OCI-LY1 (cell line): ENCODE results near the gene PADI6.

ENCODE experiments used
- H2AFZ ChIP-seq: fragments of 200-600 bp; sonication (generic), shearing (Covaris generic); 2 replicates; pipeline ENCODE4 v1.6.0; 2014; ENCODE audit warnings: antibody characterized with exemption, mild to moderate bottlenecking, low read length
- H3F3A ChIP-seq: fragments of 200-600 bp; sonication (generic), shearing (Covaris generic); 2 replicates; pipeline ENCODE4 v1.6.0; 2014; ENCODE audit warnings: mild to moderate bottlenecking, antibody characterized with exemption, low read length, moderate library complexity; ENCODE audit not compliant: insufficient read depth
- H3K27ac ChIP-seq: fragments of 200-600 bp; sonication (generic); 2 replicates; pipeline ENCODE4 v1.5.1; 2014; ENCODE audit warnings: low read length, mixed run types, mild to moderate bottlenecking, low read depth; ENCODE audit not compliant: poor library complexity, severe bottlenecking
- H3K27me3 ChIP-seq: fragments of 200-600 bp; sonication (generic); 2 replicates; pipeline ENCODE4 v1.6.0; 2014; ENCODE audit warnings: antibody characterized with exemption, mild to moderate bottlenecking, low read length, moderate library complexity; ENCODE audit not compliant: insufficient read depth
- H3K36me3 ChIP-seq: fragments of 200-600 bp; sonication (generic); 2 replicates; pipeline ENCODE4 v1.6.1; 2014; ENCODE audit warnings: mild to moderate bottlenecking, antibody characterized with exemption, low read length, moderate library complexity, mixed read lengths; ENCODE audit not compliant: insufficient read depth
- H3K4me1 ChIP-seq: fragments of 200-600 bp; sonication (generic); 2 replicates; pipeline ENCODE4 v1.5.1; 2014; ENCODE audit warnings: mild to moderate bottlenecking, low read length, moderate library complexity; ENCODE audit not compliant: insufficient read depth, severe bottlenecking
- H3K4me2 ChIP-seq: fragments of 200-600 bp; sonication (generic), shearing (Covaris generic); 2 replicates; pipeline ENCODE4 v1.6.1; 2014; ENCODE audit warnings: low read length
- H3K4me3 ChIP-seq: fragments of 200-600 bp; sonication (generic); 2 replicates; pipeline ENCODE4 v1.5.1; 2014; ENCODE audit warnings: low read length, low read depth, mild to moderate bottlenecking, mixed read lengths; ENCODE audit not compliant: poor library complexity, severe bottlenecking
- H3K79me2 ChIP-seq: fragments of 200-600 bp; shearing (Covaris generic); 2 replicates; pipeline ENCODE4 v1.6.1; 2016; ENCODE audit warnings: mixed run types, low read length, mixed read lengths; ENCODE audit not compliant: insufficient read depth
- H3K9ac ChIP-seq: fragments of 200-600 bp; sonication (generic), shearing (Covaris generic); 2 replicates; pipeline ENCODE4 v1.6.1; 2014; ENCODE audit warnings: mild to moderate bottlenecking, low read length, mixed read lengths
- H3K9me2 ChIP-seq: fragments of 200-600 bp; sonication (generic), shearing (Covaris generic); 2 replicates; pipeline ENCODE4 v1.6.1; 2014; ENCODE audit warnings: low read depth, mild to moderate bottlenecking, low read length, mixed read lengths
- H3K9me3 ChIP-seq: fragments of 200-600 bp; shearing (Covaris generic); 2 replicates; pipeline ENCODE4 v1.6.1; 2014; ENCODE audit warnings: low read length, mixed read lengths
- H4K20me1 ChIP-seq: fragments of 200-600 bp; sonication (generic), shearing (Covaris generic); 2 replicates; pipeline ENCODE4 v1.6.0; 2016; ENCODE audit warnings: mild to moderate bottlenecking, low read length; ENCODE audit not compliant: insufficient read depth
- CTCF ChIP-seq: fragments of 200-600 bp; sonication (generic), shearing (Covaris generic); IDR thresholded peaks from 2 replicates; pipeline ENCODE4 v1.5.1; 2017; ENCODE audit warnings: mild to moderate bottlenecking, antibody characterized with exemption, low read length, moderate library complexity, mixed read lengths
- EZH2 ChIP-seq: fragments of 200-600 bp; sonication (generic), shearing (Covaris generic); IDR thresholded peaks from 2 replicates; pipeline ENCODE4 v1.8.0; 2017; ENCODE audit warnings: borderline replicate concordance, mixed run types, mild to moderate bottlenecking, antibody characterized with exemption, low read length, moderate library complexity, mixed read lengths

PADI6 gene

GRCh38 chr1:17372955-17373354 lies 959 bp downstream of the PADI6 start:
- Histone ChIP-seq H3K27ac (no peak overlapping the region), H3K79me2 (no peaks in the 10 kb centered on the region), H4K20me1 (no peaks in the 10 kb centered on the region), H3K9me2 (no peaks in the 10 kb centered on the region), H3K4me1 (no peaks in the 10 kb centered on the region), H3K9me3 (no peaks in the 10 kb centered on the region), H3K4me2 (no peak overlapping the region), H3K9ac (no peak overlapping the region), H3F3A (no peaks in the 10 kb centered on the region), H2AFZ (no peak overlapping the region), H3K27me3 (peaks cover 11% of the 10 kb centered on the region; the same call in 1 of the 2 replicates), H3K4me3 (no peak overlapping the region), H3K36me3 (no peaks in the 10 kb centered on the region)
- no peak for TF ChIP-seq EZH2

GRCh38 chr1:17375651-17376050 lies 3.7 kb downstream of the PADI6 start:
- Histone ChIP-seq H3K9me2 (no peaks in the 10 kb centered on the region), H3K9ac (no peak overlapping the region), H3K27ac (no peak overlapping the region), H3K9me3 (no peaks in the 10 kb centered on the region), H3K79me2 (no peaks in the 10 kb centered on the region), H3K36me3 (no peaks in the 10 kb centered on the region), H3K4me3 (no peak overlapping the region), H4K20me1 (no peaks in the 10 kb centered on the region), H3K4me1 (no peaks in the 10 kb centered on the region), H2AFZ (no peak overlapping the region), H3K27me3 (peaks cover 11% of the 10 kb centered on the region; the same call in 1 of the 2 replicates), H3K4me2 (no peak overlapping the region), H3F3A (no peaks in the 10 kb centered on the region)
- no peak for TF ChIP-seq EZH2
- no peak for TF ChIP-seq CTCF

DNA sequence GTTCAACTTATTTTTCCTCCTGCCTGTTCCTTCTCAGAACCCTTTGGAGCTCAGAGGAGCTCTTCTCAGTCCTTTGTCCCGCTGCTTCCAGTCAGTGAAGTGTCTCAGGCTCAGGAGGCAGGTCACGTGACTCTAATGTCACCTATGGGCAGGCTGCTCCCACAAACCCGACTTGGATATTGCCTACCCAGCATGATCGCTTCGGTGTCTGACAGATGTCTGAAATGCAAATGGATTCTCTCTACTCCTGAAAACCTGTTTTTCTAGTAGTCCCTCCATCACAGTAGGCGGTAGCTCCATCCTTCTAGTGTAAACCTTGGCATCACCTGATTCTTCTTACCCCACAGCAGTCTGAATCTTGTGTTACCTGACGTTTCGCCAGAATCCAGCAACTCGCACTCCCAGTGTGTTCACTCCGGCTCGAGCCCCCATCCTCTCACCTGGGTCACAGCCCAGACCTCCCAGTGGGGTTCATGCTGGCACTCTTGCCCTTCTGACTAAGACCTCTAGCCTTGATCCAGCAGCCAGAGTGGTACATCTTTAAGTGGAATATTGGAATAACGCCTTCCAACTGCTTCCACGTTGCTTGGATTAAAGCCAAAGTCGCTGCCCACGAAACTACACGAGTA lies 5.4 kb downstream of the PADI6 start:
- Histone ChIP-seq H4K20me1 (no peaks in the 10 kb centered on the region), H3K27me3 (0 out of 2 replicates have a peak, but pooled peaks cover 7% of the 10 kb centered on the region), H3K4me1 (no peaks in the 10 kb centered on the region), H3K27ac (no peak overlapping the region), H3F3A (no peaks in the 10 kb centered on the region), H3K9ac (no peak overlapping the region), H3K79me2 (no peaks in the 10 kb centered on the region), H3K9me2 (no peaks in the 10 kb centered on the region), H3K36me3 (no peaks in the 10 kb centered on the region), H2AFZ (no peak overlapping the region), H3K4me2 (no peak overlapping the region), H3K4me3 (no peak overlapping the region), H3K9me3 (no peaks in the 10 kb centered on the region)
- TF ChIP-seq EZH2 = no peak
- no peak for TF ChIP-seq CTCF

GRCh38 chr1:17381161-17381560 lies 9.2 kb downstream of the PADI6 start:
- Histone ChIP-seq H4K20me1 (no peaks in the 10 kb centered on the region), H3K27me3 (peaks cover 10% of the 10 kb centered on the region; the same call in 1 of the 2 replicates), H3K4me1 (no peaks in the 10 kb centered on the region), H3F3A (no peaks in the 10 kb centered on the region), H3K27ac (no peak overlapping the region), H3K9ac (no peak overlapping the region), H3K9me2 (no peaks in the 10 kb centered on the region), H3K79me2 (no peaks in the 10 kb centered on the region), H3K9me3 (no peaks in the 10 kb centered on the region), H3K36me3 (no peaks in the 10 kb centered on the region), H2AFZ (no peak overlapping the region), H3K4me3 (no peak overlapping the region), H3K4me2 (no peak overlapping the region)
- no peak for TF ChIP-seq CTCF
- no peak for TF ChIP-seq EZH2
